ES-I3 (cell line): ENCODE data around the gene CNDP2.
"Not testable (repeated sequence)": the region's sequence is repeated elsewhere in the genome, so short reads cannot be mapped to it uniquely, and the experiment has no call there.

ENCODE experiments used
- H3K36me3 ChIP-seq: 2 replicates; pipeline ENCODE4 v1.6.1; 2013; ENCODE audit warnings: mild to moderate bottlenecking, low read length, control low read depth, moderate library complexity; ENCODE audit not compliant: insufficient read depth
- H3K4me1 ChIP-seq: 2 replicates; pipeline ENCODE4 v1.6.1; 2013; ENCODE audit warnings: mild to moderate bottlenecking, control low read depth, low read length; ENCODE audit not compliant: insufficient read depth
- H3K9ac ChIP-seq: 2 replicates; pipeline ENCODE4 v1.6.1; 2013; ENCODE audit warnings: low read depth, mild to moderate bottlenecking, low read length, moderate library complexity
- H3K9me3 ChIP-seq: 2 replicates; pipeline ENCODE4 v1.6.1; 2013; ENCODE audit warnings: mild to moderate bottlenecking, low read length, moderate library complexity; ENCODE audit not compliant: control insufficient read depth, insufficient read depth

CNDP2 gene

DNA sequence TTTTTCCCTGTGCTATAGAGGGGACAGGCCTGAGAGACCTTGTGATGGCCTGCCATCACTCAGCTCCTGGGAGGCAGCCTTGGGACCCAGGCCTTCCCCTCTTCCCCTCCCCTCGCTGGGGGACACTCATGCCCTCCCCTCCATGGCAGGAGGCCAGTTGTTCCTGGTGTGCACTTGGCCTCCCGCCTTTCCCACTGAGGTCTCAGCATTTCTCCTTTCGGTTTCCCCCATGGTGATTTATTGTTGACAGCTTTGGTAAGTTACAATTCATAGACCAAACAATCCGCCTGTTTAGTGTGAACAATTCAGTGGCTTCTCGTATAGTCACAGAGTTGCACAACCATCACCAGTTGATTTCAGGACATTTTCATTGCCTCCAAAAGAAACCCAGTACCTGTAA is 27.9 kb downstream of the CNDP2 start:
- Histone ChIP-seq H3K4me1 (no peaks in the 10 kb centered on the region), H3K36me3 (peaks cover 13% of the 10 kb centered on the region), H3K9ac (no peak overlapping the region), H3K9me3 (peaks cover 9% of the 10 kb centered on the region)

DNA sequence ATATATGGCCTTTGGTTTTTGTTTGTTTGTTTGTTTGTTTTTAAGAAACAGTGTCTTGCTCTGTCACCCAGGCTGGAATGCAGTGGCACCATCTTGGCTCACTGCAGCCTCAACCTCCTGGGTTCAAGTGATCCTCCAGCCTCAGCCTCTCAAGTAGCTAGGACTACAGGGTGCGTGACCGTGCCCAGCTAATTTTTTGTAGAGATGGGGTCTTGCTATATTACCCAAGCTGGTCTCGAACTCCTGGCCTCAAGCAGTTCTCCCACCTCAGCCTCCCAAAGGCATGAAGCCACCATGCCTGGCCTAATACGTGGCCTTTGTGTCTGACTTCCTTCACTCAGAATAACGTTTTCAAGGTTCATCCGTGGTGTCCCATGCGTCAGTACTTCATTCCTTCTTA is 28.8 kb downstream of the CNDP2 start:
- not testable (repeated sequence) for H3K36me3 ChIP-seq, H3K4me1 ChIP-seq, H3K9ac ChIP-seq, H3K9me3 ChIP-seq

DNA sequence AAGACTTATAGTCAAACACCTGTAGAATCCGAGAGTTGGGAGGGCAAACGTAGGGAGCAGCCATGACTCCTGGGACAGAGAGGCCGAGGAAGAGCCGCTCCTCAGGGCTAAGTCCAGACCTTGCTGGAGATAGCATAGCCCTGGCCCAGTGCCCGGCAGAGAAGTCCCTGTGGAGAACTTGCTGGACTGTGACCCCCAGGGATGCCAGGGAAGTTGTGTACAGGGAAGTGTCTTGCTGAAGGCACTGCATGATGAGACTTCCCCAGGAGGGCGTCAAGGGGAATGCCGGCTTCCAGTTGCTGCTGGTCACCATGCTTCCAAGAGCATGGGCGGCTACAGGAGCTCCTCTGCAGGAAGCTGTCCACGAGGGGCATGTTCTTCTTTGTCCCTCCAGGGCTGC is 29.6 kb downstream of the CNDP2 start:
- peaks cover 6% of the 10 kb centered on the region; the same call in 1 of the 2 replicates for H3K36me3 ChIP-seq
- peaks cover 9% of the 10 kb centered on the region for H3K9me3 ChIP-seq
- no peaks in the 10 kb centered on the region for H3K4me1 ChIP-seq
- H3K9ac ChIP-seq = no peak overlapping the region

DNA sequence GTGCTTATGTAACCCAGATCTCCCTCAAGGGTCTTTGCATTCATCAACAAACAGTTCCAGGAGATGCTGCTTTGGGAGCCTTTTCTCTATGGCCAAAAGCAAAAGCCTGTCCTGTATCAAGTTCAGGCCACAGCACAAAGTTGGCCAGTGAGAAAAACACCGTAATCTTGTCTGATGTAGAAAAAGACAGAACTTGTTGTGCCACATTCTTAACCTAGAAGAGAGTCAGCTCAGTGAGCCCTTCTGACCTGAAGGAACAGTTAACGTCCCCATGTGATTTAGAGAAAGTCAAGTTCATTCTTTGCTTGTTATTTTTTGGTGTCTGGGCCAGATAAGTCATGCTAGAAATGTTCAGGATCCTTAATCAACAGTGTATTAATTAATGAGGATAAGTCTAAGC is 30.3 kb downstream of the CNDP2 start:
- Histone ChIP-seq H3K4me1 (no peaks in the 10 kb centered on the region), H3K9ac (no peak overlapping the region), H3K9me3 (peaks cover 9% of the 10 kb centered on the region), H3K36me3 (0 out of 2 replicates have a peak, but pooled peaks cover 5% of the 10 kb centered on the region)

DNA sequence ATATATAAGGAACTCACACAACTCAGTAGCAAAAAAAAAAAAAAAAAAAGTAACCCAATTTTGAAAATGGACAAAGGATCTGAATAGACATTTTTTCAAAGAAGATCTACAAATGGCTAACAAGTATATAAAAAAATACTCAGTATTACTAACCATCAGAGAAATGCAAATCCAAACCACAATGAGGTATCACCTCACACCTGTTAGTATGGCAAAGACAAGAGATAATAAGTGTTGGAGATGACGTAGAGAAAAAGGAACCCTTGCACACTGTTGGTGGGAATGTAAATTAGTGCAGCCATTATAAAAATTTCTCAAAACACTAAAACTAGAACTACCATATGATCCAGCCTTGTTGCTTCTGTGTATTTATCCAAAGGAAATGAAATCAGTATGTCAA is 32.3 kb downstream of the CNDP2 start:
- Histone ChIP-seq H3K9me3 (no peaks in the 10 kb centered on the region; the same call in 1 of the 2 replicates), H3K9ac (no peak overlapping the region), H3K4me1 (no peaks in the 10 kb centered on the region), H3K36me3 (no peaks in the 10 kb centered on the region)

DNA sequence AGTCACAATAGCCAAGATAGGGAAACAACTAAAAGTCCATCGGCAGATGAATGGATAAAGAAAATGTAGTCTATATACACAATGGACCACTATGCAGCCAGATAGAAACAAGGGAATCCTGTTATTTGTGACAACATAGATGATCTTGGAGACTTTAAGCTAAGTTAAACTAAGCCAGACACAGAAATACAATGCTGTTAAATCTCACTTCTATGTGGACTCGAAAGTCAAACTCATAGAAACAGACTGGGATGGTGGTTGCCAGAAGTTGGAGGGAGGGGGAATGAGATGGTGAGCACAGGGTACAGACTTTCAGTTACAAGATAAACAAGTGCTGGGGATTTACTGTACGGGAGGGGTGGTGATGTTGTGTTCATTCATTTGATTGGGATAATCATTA is 32.8 kb downstream of the CNDP2 start:
- Histone ChIP-seq H3K4me1 (no peaks in the 10 kb centered on the region), H3K9me3 (no peaks in the 10 kb centered on the region; the same call in 1 of the 2 replicates), H3K36me3 (no peaks in the 10 kb centered on the region), H3K9ac (no peak overlapping the region)

DNA sequence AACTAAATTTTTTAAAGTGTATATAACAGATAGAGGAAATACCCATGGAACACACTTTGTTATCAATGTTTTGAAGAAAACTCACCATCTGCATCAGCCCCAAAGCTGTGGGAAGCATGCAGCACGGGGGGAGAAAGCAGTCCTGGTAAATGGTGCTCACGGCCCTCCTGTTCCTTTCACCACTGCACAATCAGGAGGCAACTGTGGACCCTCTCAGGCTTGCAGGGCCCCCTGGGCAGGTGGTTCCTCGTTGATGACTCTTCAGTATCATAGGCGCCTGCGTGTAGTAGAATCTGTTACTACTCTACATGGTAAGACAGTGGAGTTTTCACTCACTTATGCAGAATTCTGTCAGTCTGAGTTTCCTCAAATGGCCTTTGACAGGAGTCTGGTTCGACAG is 33.2 kb downstream of the CNDP2 start:
- no peaks in the 10 kb centered on the region for H3K36me3 ChIP-seq
- no peaks in the 10 kb centered on the region; the same call in 1 of the 2 replicates for H3K9me3 ChIP-seq

DNA sequence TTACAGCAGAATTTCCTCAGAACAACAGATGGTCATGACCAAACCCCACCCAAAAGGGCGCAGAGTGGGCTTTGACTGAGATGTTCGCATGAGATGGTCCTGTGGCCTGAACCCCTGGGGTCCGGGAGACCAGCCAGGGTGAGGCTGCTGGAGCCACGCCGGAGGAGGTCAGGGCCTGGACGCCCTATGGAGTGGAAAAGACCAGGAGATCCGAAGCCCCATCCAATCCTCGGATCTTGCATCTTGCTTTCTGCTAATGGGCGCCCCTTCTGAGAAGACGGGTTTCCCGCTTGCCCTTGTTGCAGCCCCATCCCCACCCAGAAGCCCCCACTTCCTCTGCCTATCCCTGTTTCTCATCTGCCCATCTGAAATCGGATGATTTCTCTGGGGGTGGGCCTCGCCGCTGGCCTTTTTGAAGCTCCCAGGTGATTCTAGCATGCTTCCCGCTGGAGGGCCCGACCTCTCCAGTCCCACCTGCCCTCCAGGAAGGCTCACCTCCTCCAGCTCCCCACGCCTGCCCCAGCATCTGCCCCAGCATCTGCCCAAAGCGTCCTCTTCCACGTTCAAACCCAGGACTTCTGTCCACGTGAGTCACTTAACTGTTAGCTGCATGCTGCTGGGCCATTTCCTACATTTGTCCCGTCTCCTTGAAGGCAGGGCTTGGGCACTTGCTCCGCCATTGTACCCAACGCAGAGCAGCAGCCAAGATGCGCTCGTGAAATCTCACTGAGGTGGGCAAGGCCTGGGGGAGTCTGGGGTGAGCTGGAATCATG is 33.8 kb downstream of the CNDP2 start:
- Histone ChIP-seq H3K9ac (no peak overlapping the region), H3K4me1 (no peaks in the 10 kb centered on the region), H3K36me3 (no peaks in the 10 kb centered on the region), H3K9me3 (no peaks in the 10 kb centered on the region; the same call in 1 of the 2 replicates)

More for the DNA sequence above, 33.2 kb downstream of the CNDP2 start:
- Histone ChIP-seq H3K9ac (no peak overlapping the region), H3K4me1 (no peaks in the 10 kb centered on the region)

DNA sequence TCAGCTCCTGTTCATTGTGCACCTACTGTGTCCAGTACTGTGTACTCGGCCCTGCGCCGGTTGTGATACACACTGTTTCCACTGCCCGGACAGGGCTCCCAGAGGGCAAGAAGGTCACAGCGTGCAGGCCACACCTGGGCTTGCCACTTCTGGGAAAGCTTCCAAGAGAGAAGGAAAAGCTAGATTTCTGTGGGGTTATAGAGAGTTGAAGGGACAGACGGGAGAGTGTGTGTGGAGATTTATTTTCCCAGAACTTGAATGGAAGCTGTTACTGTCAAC is 34.4 kb downstream of the CNDP2 start:
- Histone ChIP-seq H3K4me1 (no peaks in the 10 kb centered on the region), H3K36me3 (no peaks in the 10 kb centered on the region), H3K9ac (no peak overlapping the region), H3K9me3 (no peaks in the 10 kb centered on the region; the same call in 1 of the 2 replicates)

DNA sequence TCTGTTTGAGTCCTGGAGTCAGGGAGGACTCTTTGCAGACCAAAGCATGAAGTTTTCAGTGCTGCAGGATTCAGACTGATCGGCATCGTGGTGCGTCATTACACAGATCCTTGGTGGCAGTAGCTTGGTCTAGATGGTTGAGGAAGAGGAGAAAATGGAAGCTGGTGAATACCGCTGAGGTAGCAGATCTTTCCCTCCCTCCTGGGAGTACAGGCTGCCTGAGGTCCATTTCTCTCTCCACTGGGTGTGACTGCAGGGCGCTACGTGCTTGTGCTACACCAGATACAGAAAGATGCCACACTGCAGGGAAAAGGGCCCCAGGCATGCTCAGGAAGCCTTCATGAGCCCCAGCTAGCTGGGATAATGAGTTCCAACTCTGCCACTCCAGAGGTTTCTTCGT is 34.9 kb downstream of the CNDP2 start:
- H3K36me3 ChIP-seq = no peaks in the 10 kb centered on the region
- H3K9me3 ChIP-seq = no peaks in the 10 kb centered on the region; the same call in 1 of the 2 replicates
- H3K4me1 ChIP-seq = no peaks in the 10 kb centered on the region
- no peak overlapping the region for H3K9ac ChIP-seq

DNA sequence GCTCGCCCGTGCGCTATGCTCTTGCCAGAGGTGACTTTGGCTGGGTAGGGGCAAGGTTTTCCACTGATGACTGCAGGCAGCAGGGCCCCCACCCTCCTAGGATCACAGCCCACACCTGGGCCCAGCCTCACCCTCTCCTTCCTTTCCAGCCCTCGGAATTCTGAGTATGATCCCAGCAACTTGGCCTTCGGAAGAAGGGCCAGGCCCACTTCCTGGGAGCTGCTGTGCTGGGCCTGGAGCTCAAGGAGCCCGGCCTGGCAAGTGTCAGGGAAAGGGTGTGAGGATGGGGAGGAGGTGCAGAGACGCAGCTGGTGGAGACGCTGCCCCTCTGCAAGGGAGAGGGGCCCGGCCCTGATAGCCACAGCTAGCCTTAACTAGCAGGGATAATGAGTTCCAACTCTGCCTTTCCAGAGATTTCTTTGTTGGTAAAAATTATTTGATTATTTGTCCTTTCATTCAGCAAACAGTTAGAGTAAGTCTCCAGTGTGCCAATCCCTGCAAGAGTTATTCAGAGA is 36.4 kb downstream of the CNDP2 start:
- Histone ChIP-seq H3K9ac (no peak overlapping the region), H3K36me3 (no peaks in the 10 kb centered on the region), H3K9me3 (no peaks in the 10 kb centered on the region; the same call in 1 of the 2 replicates), H3K4me1 (no peaks in the 10 kb centered on the region)

DNA sequence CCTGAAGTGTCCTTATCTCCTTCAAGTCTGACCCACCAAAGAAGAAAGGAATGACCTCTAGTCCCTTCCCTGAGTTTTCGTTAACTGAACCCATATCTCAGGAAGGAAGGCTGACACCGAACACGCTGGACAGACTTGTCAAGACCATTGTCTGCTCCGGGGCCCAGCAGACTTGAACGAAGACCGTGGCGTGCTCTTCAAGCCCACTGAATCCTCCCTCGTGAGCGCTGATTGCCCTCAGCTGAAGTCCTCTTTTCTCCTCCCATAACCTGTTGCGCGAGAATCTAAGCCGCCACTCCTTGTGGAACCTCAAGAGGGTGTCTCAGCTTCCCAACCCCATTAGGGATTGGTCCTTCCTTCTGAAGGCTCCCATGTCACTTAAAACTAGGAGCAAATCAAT is 37.5 kb downstream of the CNDP2 start:
- H3K36me3 ChIP-seq = no peaks in the 10 kb centered on the region
- H3K9ac ChIP-seq = no peak overlapping the region
- H3K4me1 ChIP-seq = no peaks in the 10 kb centered on the region
- H3K9me3 ChIP-seq = no peaks in the 10 kb centered on the region; the same call in 1 of the 2 replicates

DNA sequence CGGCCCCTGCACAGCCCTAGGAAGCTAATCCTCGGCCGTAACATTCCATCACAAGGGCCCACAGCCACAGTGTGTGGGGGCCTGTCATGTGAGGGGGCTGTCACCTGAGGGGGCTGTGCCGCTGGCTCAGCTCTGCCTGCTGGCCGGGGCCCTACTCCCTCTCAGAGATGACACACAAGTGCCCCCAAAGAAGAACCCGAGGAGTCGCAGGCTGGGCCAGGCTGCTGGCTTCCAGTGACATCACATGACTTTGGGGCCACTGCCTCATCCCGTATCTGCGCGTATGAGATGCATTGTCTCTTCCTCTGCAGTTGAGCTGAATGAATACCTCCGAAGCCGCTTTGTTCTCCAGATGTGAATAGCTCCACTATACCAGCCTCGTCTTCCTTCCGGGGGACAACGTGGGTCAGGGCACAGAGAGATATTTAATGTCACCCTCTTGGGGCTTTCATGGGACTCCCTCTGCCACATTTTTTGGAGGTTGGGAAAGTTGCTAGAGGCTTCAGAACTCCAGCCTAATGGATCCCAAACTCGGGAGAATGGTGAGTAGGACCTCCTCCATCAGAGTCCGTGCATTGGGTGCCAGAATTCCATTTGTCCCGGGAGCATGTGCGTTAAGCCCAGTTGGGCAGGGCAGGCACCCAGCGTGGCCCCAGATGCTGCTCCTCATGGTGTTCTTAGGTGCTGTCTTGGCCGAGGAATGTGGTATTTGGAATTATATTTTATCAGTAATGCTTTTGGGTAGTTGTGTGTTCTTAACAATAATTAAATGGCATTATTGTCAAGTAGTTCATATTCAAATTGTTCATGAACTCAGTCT is 38.2 kb downstream of the CNDP2 start, which contains the start of gene CNDP1:
Gene CNDP1, plus strand, starts transcription at position 351 of the 820 bp plus-strand sequence. Its CDS starts 168 bp downstream, at position 519.
- no peaks in the 10 kb centered on the region for H3K36me3 ChIP-seq
- no peaks in the 10 kb centered on the region for H3K4me1 ChIP-seq
- no peak within 1 kb of the TSS for H3K9ac ChIP-seq
- no peaks in the 10 kb centered on the region for H3K9me3 ChIP-seq

DNA sequence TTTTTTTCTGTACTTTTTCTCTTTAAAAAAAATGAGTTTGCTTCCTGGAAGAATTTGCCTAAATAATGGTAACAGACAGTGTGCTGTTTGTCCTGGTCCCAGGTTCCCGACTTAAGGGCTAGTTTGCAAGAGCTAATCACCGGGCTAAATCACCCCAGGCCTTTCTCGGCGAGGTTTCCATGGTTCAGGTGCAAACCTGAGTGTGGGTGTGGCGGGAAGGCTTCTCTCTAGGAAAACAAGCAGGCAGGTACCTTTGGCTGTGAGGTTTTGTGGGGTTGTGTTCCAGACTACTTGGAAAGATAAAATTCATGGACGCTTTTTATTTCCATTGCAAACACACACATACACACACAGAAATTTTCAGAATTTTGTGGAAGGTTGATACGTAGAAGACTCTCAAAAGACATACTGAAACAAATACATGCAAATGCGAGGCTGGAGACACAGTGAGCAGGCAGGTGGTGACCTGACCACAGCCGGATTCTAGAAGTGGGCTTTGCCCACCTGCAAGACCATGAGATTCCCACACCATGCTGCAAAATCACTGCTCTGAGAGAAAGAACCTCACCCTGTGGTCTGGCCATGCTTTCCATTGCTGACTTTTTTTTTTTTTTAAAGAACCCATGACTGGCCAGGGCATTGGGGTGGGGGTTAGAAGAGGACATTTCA is 39.0 kb downstream of the CNDP2 start:
- no peaks in the 10 kb centered on the region for H3K36me3 ChIP-seq
- H3K9me3 ChIP-seq = no peaks in the 10 kb centered on the region
- H3K4me1 ChIP-seq = no peaks in the 10 kb centered on the region
- no peak overlapping the region for H3K9ac ChIP-seq
